ENCODE results near the gene TSPAN13.

GRCh38 chr7:16708980-16709379, 44.6 kb upstream of the TSPAN13 start:
- no peak for TF ChIP-seq MXI1 (conservative IDR thresholded peaks at IDR 0.05; ENCODE audit: poor library complexity, severe bottlenecking)
- TF ChIP-seq CTCF (IDR thresholded peaks at IDR 0.05; ENCODE audit: poor library complexity, severe bottlenecking) = no peak
- no peak for TF ChIP-seq RAD21 (conservative IDR thresholded peaks at IDR 0.05)
- TF ChIP-seq EZH2 (IDR thresholded peaks at IDR 0.05; ENCODE audit: borderline replicate concordance, insufficient read depth, low read length, poor library complexity, severe bottlenecking) = no peak
- TF ChIP-seq SMC3 (conservative IDR thresholded peaks at IDR 0.05; ENCODE audit: poor library complexity) = no peak
- TF ChIP-seq, protein P1, sequence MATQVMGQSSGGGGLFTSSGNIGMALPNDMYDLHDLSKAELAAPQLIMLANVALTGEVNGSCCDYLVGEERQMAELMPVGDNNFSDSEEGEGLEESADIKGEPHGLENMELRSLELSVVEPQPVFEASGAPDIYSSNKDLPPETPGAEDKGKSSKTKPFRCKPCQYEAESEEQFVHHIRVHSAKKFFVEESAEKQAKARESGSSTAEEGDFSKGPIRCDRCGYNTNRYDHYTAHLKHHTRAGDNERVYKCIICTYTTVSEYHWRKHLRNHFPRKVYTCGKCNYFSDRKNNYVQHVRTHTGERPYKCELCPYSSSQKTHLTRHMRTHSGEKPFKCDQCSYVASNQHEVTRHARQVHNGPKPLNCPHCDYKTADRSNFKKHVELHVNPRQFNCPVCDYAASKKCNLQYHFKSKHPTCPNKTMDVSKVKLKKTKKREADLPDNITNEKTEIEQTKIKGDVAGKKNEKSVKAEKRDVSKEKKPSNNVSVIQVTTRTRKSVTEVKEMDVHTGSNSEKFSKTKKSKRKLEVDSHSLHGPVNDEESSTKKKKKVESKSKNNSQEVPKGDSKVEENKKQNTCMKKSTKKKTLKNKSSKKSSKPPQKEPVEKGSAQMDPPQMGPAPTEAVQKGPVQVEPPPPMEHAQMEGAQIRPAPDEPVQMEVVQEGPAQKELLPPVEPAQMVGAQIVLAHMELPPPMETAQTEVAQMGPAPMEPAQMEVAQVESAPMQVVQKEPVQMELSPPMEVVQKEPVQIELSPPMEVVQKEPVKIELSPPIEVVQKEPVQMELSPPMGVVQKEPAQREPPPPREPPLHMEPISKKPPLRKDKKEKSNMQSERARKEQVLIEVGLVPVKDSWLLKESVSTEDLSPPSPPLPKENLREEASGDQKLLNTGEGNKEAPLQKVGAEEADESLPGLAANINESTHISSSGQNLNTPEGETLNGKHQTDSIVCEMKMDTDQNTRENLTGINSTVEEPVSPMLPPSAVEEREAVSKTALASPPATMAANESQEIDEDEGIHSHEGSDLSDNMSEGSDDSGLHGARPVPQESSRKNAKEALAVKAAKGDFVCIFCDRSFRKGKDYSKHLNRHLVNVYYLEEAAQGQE (IDR thresholded peaks at IDR 0.05; ENCODE audit: borderline replicate concordance) = no peak
- TF ChIP-seq TAF1 (IDR thresholded peaks at IDR 0.05; ENCODE audit: low read depth) = no peak
- no peak for TF ChIP-seq POLR2AphosphoS5 (IDR thresholded peaks at IDR 0.05)

All from neural cell (in vitro differentiated cells).